Measurements from ENCODE around the gene SIGLEC7. TPM values are rescaled to one million over a fixed set of nuclear protein-coding genes. Genes with fewer than 3 reads are reported as not detected.

The SIGLEC7 gene
- total and polyA plus RNA-seq, 2 experiments from 2014 or later = not detected

GRCh38 chr19:51172223-51172622, 30.1 kb downstream of the SIGLEC7 start:
- Histone ChIP-seq H3K4me1 (ENCODE audit: insufficient read depth) (no peaks in the 10 kb centered on the region), H3K9ac (no peak overlapping the region), H3K4me3 (no peak overlapping the region), H2AFZ (no peak overlapping the region), H3K4me2 (ENCODE audit: unreplicated experiment) (no peak overlapping the region), H3K27me3 (replicated peaks; ENCODE audit: insufficient read depth) (0 out of 2 replicates have a peak, but pooled peaks cover 5% of the 10 kb centered on the region), H3K27ac (no peak overlapping the region), H3K36me3 (ENCODE audit: low read depth) (no peaks in the 10 kb centered on the region), H4K20me1 (ENCODE audit: insufficient read depth) (no peaks in the 10 kb centered on the region), H3F3A (ENCODE audit: insufficient read depth) (no peaks in the 10 kb centered on the region), H3K9me3 (ENCODE audit: low read depth) (no peaks in the 10 kb centered on the region), H3K79me2 (ENCODE audit: insufficient read depth) (no peaks in the 10 kb centered on the region), H3K9me2 (ENCODE audit: insufficient read depth) (no peaks in the 10 kb centered on the region)
- no peak for TF ChIP-seq EZH2phosphoT487 (IDR thresholded peaks at IDR 0.05; ENCODE audit: insufficient read depth, low read depth)
- TF ChIP-seq EZH2 (IDR thresholded peaks at IDR 0.05; ENCODE audit: insufficient read depth, poor library complexity, severe bottlenecking) = no peak
- WGBS, 2 experiments (ENCODE audit: low coverage in 1 of 2, low lambda C conversion rate in 2 of 2, missing lambda C conversion rate in 2 of 2) = 48 to 56% methylated on average over 2 of the region's 2 CpGs
- in situ Hi-C loops (cut with MboI) = no loop called here
- no peak for DNase-seq

- DNase-seq = no peak
- WGBS, 2 experiments (ENCODE audit: low coverage in 1 of 2, low lambda C conversion rate in 2 of 2, missing lambda C conversion rate in 2 of 2) = 55 to 59% methylated on average over 5 of the region's 5 CpGs
- no peak overlapping the region for H3K9ac ChIP-seq
- H3K27me3 ChIP-seq (replicated peaks; ENCODE audit: insufficient read depth) = 0 out of 2 replicates have a peak, but pooled peaks cover 5% of the 10 kb centered on the region
- H3F3A ChIP-seq (ENCODE audit: insufficient read depth) = no peaks in the 10 kb centered on the region
- no peaks in the 10 kb centered on the region for H3K9me3 ChIP-seq (ENCODE audit: low read depth)
- no peaks in the 10 kb centered on the region for H4K20me1 ChIP-seq (ENCODE audit: insufficient read depth)
- H3K4me2 ChIP-seq (ENCODE audit: unreplicated experiment) = no peak overlapping the region
- no peaks in the 10 kb centered on the region for H3K79me2 ChIP-seq (ENCODE audit: insufficient read depth)
- in situ Hi-C loops (cut with MboI) = no loop called here
- H3K4me3 ChIP-seq = no peak overlapping the region
- H2AFZ ChIP-seq = no peak overlapping the region
- H3K4me1 ChIP-seq (ENCODE audit: insufficient read depth) = no peaks in the 10 kb centered on the region
- H3K36me3 ChIP-seq (ENCODE audit: low read depth) = no peaks in the 10 kb centered on the region
- TF ChIP-seq EZH2phosphoT487 (IDR thresholded peaks at IDR 0.05; ENCODE audit: insufficient read depth, low read depth) (no peak), EZH2 (IDR thresholded peaks at IDR 0.05; ENCODE audit: insufficient read depth, poor library complexity, severe bottlenecking) (no peak)
- no peak overlapping the region for H3K27ac ChIP-seq
- no peaks in the 10 kb centered on the region for H3K9me2 ChIP-seq (ENCODE audit: insufficient read depth)
Measured at GRCh38 chr19:51173681-51174080, 31.6 kb downstream of the SIGLEC7 start.

- Histone ChIP-seq H3K9ac (no peak overlapping the region), H2AFZ (no peak overlapping the region), H3K36me3 (ENCODE audit: low read depth) (no peaks in the 10 kb centered on the region), H3K9me3 (ENCODE audit: low read depth) (no peaks in the 10 kb centered on the region), H3K27me3 (replicated peaks; ENCODE audit: insufficient read depth) (no peaks in the 10 kb centered on the region; the same call in 1 of the 2 replicates), H3K4me2 (ENCODE audit: unreplicated experiment) (no peak overlapping the region), H3K4me1 (ENCODE audit: insufficient read depth) (no peaks in the 10 kb centered on the region), H3K79me2 (ENCODE audit: insufficient read depth) (no peaks in the 10 kb centered on the region), H3F3A (ENCODE audit: insufficient read depth) (no peaks in the 10 kb centered on the region), H3K27ac (no peak overlapping the region), H3K9me2 (ENCODE audit: insufficient read depth) (no peaks in the 10 kb centered on the region), H3K4me3 (no peak overlapping the region), H4K20me1 (ENCODE audit: insufficient read depth) (no peaks in the 10 kb centered on the region)
- DNase-seq = no peak
- 23 to 50% methylated on average over 1 of the region's 1 CpG for WGBS, 2 experiments (ENCODE audit: low coverage in 1 of 2, low lambda C conversion rate in 2 of 2, missing lambda C conversion rate in 2 of 2)
- no peak for TF ChIP-seq EZH2 (IDR thresholded peaks at IDR 0.05; ENCODE audit: insufficient read depth, poor library complexity, severe bottlenecking)
- TF ChIP-seq EZH2phosphoT487 (IDR thresholded peaks at IDR 0.05; ENCODE audit: insufficient read depth, low read depth) = no peak
- in situ Hi-C loops (cut with MboI) = no loop called here
Measured at GRCh38 chr19:51179256-51179655, 37.2 kb downstream of the SIGLEC7 start.

GRCh38 chr19:51181377-51181912, 39.3 kb downstream of the SIGLEC7 start:
- H3K4me2 ChIP-seq (ENCODE audit: unreplicated experiment) = no peak overlapping the region
- H3K4me3 ChIP-seq = no peak overlapping the region
- no peak overlapping the region for H3K9ac ChIP-seq
- in situ Hi-C loops (cut with MboI) = no loop called here
- no peaks in the 10 kb centered on the region for H3K9me3 ChIP-seq (ENCODE audit: low read depth)
- H3K36me3 ChIP-seq (ENCODE audit: low read depth) = no peaks in the 10 kb centered on the region
- no peaks in the 10 kb centered on the region for H3F3A ChIP-seq (ENCODE audit: insufficient read depth)
- no peak overlapping the region for H2AFZ ChIP-seq
- H3K79me2 ChIP-seq (ENCODE audit: insufficient read depth) = no peaks in the 10 kb centered on the region
- H3K4me1 ChIP-seq (ENCODE audit: insufficient read depth) = no peaks in the 10 kb centered on the region
- no peak overlapping the region for H3K27ac ChIP-seq
- 87% methylated on average over 25 to 32 of the region's 39 CpGs for WGBS, 2 experiments (ENCODE audit: low coverage in 1 of 2, low lambda C conversion rate in 2 of 2, missing lambda C conversion rate in 2 of 2)
- H4K20me1 ChIP-seq (ENCODE audit: insufficient read depth) = no peaks in the 10 kb centered on the region
- no peaks in the 10 kb centered on the region; the same call in 1 of the 2 replicates for H3K27me3 ChIP-seq (replicated peaks; ENCODE audit: insufficient read depth)
- TF ChIP-seq EZH2 (IDR thresholded peaks at IDR 0.05; ENCODE audit: insufficient read depth, poor library complexity, severe bottlenecking) (no peak), EZH2phosphoT487 (IDR thresholded peaks at IDR 0.05; ENCODE audit: insufficient read depth, low read depth) (no peak)
- DNase-seq = no peak
- no peaks in the 10 kb centered on the region for H3K9me2 ChIP-seq (ENCODE audit: insufficient read depth)

Measured in GM23248 (cell line).